ENCODE results near the gene ARMC3.

GRCh38 chr10:22925088-22925487, 2.8 kb upstream of the ARMC3 start:
- TF ChIP-seq SMC3 (conservative IDR thresholded peaks at IDR 0.05; ENCODE audit: poor library complexity) = no peak
- TF ChIP-seq, protein P1, sequence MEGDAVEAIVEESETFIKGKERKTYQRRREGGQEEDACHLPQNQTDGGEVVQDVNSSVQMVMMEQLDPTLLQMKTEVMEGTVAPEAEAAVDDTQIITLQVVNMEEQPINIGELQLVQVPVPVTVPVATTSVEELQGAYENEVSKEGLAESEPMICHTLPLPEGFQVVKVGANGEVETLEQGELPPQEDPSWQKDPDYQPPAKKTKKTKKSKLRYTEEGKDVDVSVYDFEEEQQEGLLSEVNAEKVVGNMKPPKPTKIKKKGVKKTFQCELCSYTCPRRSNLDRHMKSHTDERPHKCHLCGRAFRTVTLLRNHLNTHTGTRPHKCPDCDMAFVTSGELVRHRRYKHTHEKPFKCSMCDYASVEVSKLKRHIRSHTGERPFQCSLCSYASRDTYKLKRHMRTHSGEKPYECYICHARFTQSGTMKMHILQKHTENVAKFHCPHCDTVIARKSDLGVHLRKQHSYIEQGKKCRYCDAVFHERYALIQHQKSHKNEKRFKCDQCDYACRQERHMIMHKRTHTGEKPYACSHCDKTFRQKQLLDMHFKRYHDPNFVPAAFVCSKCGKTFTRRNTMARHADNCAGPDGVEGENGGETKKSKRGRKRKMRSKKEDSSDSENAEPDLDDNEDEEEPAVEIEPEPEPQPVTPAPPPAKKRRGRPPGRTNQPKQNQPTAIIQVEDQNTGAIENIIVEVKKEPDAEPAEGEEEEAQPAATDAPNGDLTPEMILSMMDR (IDR thresholded peaks at IDR 0.05; ENCODE audit: poor library complexity, severe bottlenecking) = no peak
